A549 (cell line): ENCODE measurements around the gene ZNF750. TPM values are rescaled to one million over a fixed set of nuclear protein-coding genes. Genes with fewer than 3 reads are reported as not detected.
A peak's percentile ranks its signal among the peaks of the same experiment; 100 is the strongest.

Experiments used
- ATAC-seq, 2 experiments: fragments of 200-7000 bp in 1 of 2; fragments of >200 bp in 1 of 2; cut with Nextera tagmentation in 1 of 2; cut with Tn5 transposase in 1 of 2; 3 replicates each; pipeline versions ENCODE4 v1.8.0 to v1.9.1; 2018 to 2020; ENCODE audit warnings: mild to moderate bottlenecking in 1 of 2, moderate library complexity in 1 of 2
- CTCF ChIA-PET: fragments of 300-600 bp; sonication (Branson Sonifier 250); formaldehyde crosslinking; extraction: SDS; loops from one replicate; lab custom pipeline; 2021; ENCODE audit warnings: antibody characterized with exemption, inconsistent platforms; lab: Yijun Ruan, JAX
- POLR2A ChIA-PET: fragments of 350-600 bp; formaldehyde crosslinking; extraction: SDS; loops from one replicate; lab custom pipeline; 2021; ENCODE audit warnings: antibody characterized with exemption, inconsistent platforms; lab: Yijun Ruan, JAX
- DNase-seq, 2 experiments: peaks; one replicate each; pipeline versions ENCODE4 v3.0.0 to v3.0.0-alpha.2; 2011 to 2016; ENCODE audit warnings: low read depth in 1 of 2, low spot score in 1 of 2
- FAIRE-seq: peaks from 2 replicates; lab custom pipeline; 2011; peaks lifted over from hg19 to GRCh38; lab: Jason Lieb, UNC
- H3K27ac ChIP-seq, 2 experiments: fragments of >200 bp; sonication (Bioruptor Twin); formaldehyde crosslinking; 3 replicates each; pipeline ENCODE4 v1.5.1; 2016 to 2017
- H3K4me1 ChIP-seq: fragments of >200 bp; sonication (Bioruptor Twin); formaldehyde crosslinking; 3 replicates; pipeline ENCODE4 v1.6.1; 2016
- H3K4me2 ChIP-seq: fragments of >200 bp; sonication (Bioruptor Twin); formaldehyde crosslinking; 3 replicates; pipeline ENCODE4 v1.6.1; 2016
- H3K4me3 ChIP-seq: fragments of >200 bp; sonication (Bioruptor Twin); formaldehyde crosslinking; 3 replicates; pipeline ENCODE4 v1.5.1; 2016
- H3K9me3 ChIP-seq: fragments of >200 bp; sonication (Bioruptor Twin); formaldehyde crosslinking; 3 replicates; pipeline ENCODE4 v1.6.1; 2016
- BHLHE40 ChIP-seq: IDR thresholded peaks from 2 replicates; pipeline ENCODE4 v1.6.1; 2012; ENCODE audit warnings: low read depth, low read length, inconsistent platforms
- CBX2 ChIP-seq: fragments of 200-600 bp; sonication (generic); IDR thresholded peaks from 2 replicates; pipeline ENCODE4 v1.6.1; 2016; ENCODE audit warnings: low read depth, mild to moderate bottlenecking, borderline replicate concordance
- CBX8 ChIP-seq: fragments of 200-600 bp; sonication (generic); IDR thresholded peaks from 2 replicates; pipeline ENCODE4 v1.6.1; 2016
- EP300 ChIP-seq, 2 experiments: fragments of >200 bp; sonication (Bioruptor Twin); formaldehyde crosslinking; IDR thresholded peaks; 2 replicates in 1 of 2; 3 replicates in 1 of 2; pipeline ENCODE4 v1.6.1; 2016 to 2017
- FOSL2 ChIP-seq, 2 experiments: fragments of 450-650 bp in 1 of 2; fragments of >200 bp in 1 of 2; sonication (Bioruptor Twin) in 1 of 2; formaldehyde crosslinking; IDR thresholded peaks; 2 replicates each; pipeline versions ENCODE4 v1.5.0 to v1.6.1; 2016 to 2020; ENCODE audit warnings: mild to moderate bottlenecking in 1 of 2, moderate library complexity in 1 of 2
- JUNB ChIP-seq: fragments of >200 bp; sonication (Bioruptor Twin); formaldehyde crosslinking; IDR thresholded peaks from 2 replicates; pipeline ENCODE4 v1.6.1; 2016
- KDM5A ChIP-seq: fragments of 200-600 bp; sonication (generic); IDR thresholded peaks from 2 replicates; pipeline ENCODE4 v1.6.1; 2016; ENCODE audit warnings: antibody characterized with exemption, mild to moderate bottlenecking
- MAZ ChIP-seq: fragments of 150-350 bp; IDR thresholded peaks from 2 replicates; pipeline ENCODE4 v1.6.1; 2014; ENCODE audit warnings: antibody characterized with exemption, low read depth, low read length, borderline replicate concordance
- MYC ChIP-seq: IDR thresholded peaks from 2 replicates; pipeline ENCODE4 v1.6.1; 2012; ENCODE audit warnings: mild to moderate bottlenecking, inconsistent platforms, low read length, improper control_type of control experiment, borderline replicate concordance
- NR3C1 ChIP-seq: fragments of >200 bp; sonication (Bioruptor Twin); formaldehyde crosslinking; IDR thresholded peaks from 3 replicates; pipeline ENCODE4 v1.6.1; 2017
- POLR2A ChIP-seq: IDR thresholded peaks from 2 replicates; pipeline ENCODE4 v1.6.1; 2012; ENCODE audit warnings: mild to moderate bottlenecking, low read length
- RAD21 ChIP-seq, 2 experiments: fragments of >200 bp in 1 of 2; sonication (Bioruptor Twin) in 1 of 2; formaldehyde crosslinking in 1 of 2; IDR thresholded peaks in 1 of 2; conservative IDR thresholded peaks in 1 of 2; 2 replicates in 1 of 2; 3 replicates in 1 of 2; pipeline ENCODE4 v1.6.1; 2012 to 2018; ENCODE audit warnings: inconsistent platforms in 1 of 2
- RFX5 ChIP-seq: fragments of 450-650 bp; IDR thresholded peaks from 2 replicates; pipeline ENCODE4 v1.7.1; 2014; ENCODE audit warnings: antibody characterized with exemption, mild to moderate bottlenecking, moderate library complexity
- RNF2 ChIP-seq: fragments of 200-600 bp; sonication (generic); IDR thresholded peaks from 2 replicates; pipeline ENCODE4 v1.6.1; 2016; ENCODE audit warnings: low read depth, mild to moderate bottlenecking, antibody characterized with exemption, moderate library complexity, borderline replicate concordance
- SMC3 ChIP-seq: fragments of >200 bp; sonication (Bioruptor Twin); formaldehyde crosslinking; IDR thresholded peaks from 3 replicates; pipeline ENCODE4 v1.6.1; 2018; ENCODE audit warnings: inconsistent platforms
- TFCP2L1 ChIP-seq: fragments of 250-450 bp; sonication (Bioruptor Pico); IDR thresholded peaks from 2 replicates; pipeline ENCODE4 v1.5.0; 2021; ENCODE audit warnings: mild to moderate bottlenecking
- ZNF302 ChIP-seq: fragments of 250-450 bp; sonication (Bioruptor Pico); IDR thresholded peaks from 2 replicates; pipeline ENCODE4 v1.9.0; 2021; ENCODE audit warnings: inconsistent platforms, mild to moderate bottlenecking, moderate library complexity
- WGBS: methylation state at CpG from one replicate; pipeline ENCODE4 v1.1.6; 2017; ENCODE audit errors: missing lambda C conversion rate; 5-methylcytosine and 5-hydroxymethylcytosine counted together
- polyA plus RNA-seq, 4 experiments: library from polyadenylated mRNA; depleted of rRNA in 3 of 4; stranded (reverse); fragments of >200 nt; fragmentation: RNase III in 1 of 4; extraction: RNeasy Plus Mini Kit Qiagen cat#74134 plus additional on column Dnase treatment in 1 of 4; gene quantifications; 2 replicates in 3 of 4; 3 replicates in 1 of 4; pipeline ENCODE4 v1.2.3, GENCODE V29; 2011 to 2017
- TF ChIP-seq, protein P1 (sequence below): IDR thresholded peaks from 2 replicates; pipeline ENCODE4 v1.6.1; 2012
- TF ChIP-seq, protein P2 (sequence below): fragments of >200 bp; sonication (Bioruptor Twin); formaldehyde crosslinking; IDR thresholded peaks from 2 replicates; pipeline ENCODE4 v1.6.1; 2016
- TF ChIP-seq, protein P3 (sequence below): fragments of 200-600 bp; sonication (generic); IDR thresholded peaks from 2 replicates; pipeline ENCODE4 v1.6.1; 2016; ENCODE audit warnings: antibody characterized with exemption, mild to moderate bottlenecking, moderate library complexity
- TF ChIP-seq, protein P4 (sequence below): fragments of 250-450 bp; sonication (Bioruptor Pico); IDR thresholded peaks from 2 replicates; pipeline ENCODE4 v1.5.0; 2020; ENCODE audit warnings: low read depth, mild to moderate bottlenecking, moderate library complexity

ZNF750 gene
- polyA plus RNA-seq, 2 of the 4 experiments (the other 2 are of a cell fraction): not detected

DNA sequence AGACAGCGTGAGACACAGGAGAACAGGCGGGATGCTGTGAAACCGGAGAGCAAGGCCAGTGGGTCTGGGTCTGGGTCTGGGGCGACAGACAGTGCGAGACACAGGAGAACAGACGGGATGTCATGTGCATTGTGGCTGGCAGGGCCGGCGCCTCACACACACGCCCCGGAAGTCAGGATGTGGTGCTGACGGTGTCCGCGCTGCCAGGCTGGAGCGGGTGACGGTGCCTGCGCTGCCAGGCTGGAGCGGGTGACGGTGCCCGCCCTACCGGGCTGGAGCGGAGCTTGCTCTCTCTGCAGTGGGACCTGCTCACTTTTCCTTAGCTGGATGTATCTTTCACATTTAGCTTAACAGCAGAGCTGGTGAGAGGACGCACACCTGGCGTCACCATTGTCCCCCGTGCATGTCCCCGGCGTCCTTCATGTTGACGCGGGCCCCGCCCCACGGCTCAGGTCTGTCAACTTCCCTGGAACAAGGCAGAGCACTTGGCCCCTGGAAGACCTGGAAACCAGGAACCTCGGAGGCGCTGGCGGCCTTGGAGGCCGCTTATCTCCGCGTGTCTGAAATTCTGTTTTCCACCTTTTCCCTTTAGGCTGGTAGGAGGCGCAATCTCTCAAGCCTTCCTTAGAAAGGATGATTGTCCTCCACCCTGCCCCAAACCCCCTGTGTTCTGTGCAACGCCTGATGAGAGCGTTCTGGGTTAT lies 43.0 kb upstream of the ZNF750 start (continued):
- no peak for TF ChIP-seq MYC
- no peak for TF ChIP-seq RNF2

DNA sequence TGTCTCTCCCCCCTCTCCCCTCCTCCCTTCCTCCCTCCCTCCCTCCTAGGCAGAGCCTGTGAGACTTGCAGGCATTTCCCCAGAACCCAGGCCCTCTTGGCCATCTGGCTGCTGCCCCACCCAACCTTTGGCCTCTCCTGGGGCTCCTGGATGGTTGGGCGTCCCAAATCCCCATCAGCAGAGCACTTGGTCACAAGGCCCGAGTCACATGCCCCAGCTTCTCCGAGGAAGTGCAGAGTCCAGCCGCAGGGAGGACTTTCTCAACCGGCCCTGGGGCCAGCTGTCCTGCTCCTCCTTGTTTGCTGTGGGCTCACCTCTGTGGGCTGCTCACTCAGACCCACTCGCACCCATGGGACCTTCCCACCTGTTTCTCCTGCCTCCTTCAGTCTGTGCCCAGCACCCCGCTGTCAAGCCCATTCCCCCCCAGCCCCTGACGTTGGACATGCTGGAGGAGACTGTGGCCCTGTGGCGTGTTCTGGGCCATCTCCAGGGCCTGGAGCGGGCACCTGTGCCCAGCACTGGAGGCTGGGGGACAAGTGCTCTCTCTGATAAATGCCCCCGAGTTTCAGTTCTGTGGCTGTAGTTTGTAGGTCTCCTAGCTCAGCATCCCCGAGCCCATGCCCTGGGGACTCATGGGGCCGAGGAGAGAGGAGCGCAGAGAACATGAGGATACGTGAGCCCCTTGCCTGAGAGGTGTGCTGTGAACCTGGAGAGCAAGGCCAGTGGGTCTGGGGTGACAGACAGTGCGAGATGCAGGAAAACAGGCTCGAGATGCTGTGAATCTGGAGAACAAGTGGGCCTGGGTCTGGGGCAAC lies 42.3 kb upstream of the ZNF750 start:
- ChIA-PET POLR2A (no interaction called here), CTCF (no interaction called here)
- FAIRE-seq: no peak
- no peak for ATAC-seq
- 86% methylated on average over 17 of the region's 17 CpGs for WGBS
- Histone ChIP-seq H3K4me1 (no peaks in the 10 kb centered on the region), H3K4me2 (no peak overlapping the region), H3K4me3 (no peak overlapping the region), H3K27ac (0 out of 6 replicates have a peak overlapping the region, but pooled peaks of 1 of the 2 experiments have one; percentile 10), H3K9me3 (no peaks in the 10 kb centered on the region)
- TF ChIP-seq MAZ (no peak), TFCP2L1 (no peak), RFX5 (no peak), CBX8 (no peak), NR3C1 (no peak), POLR2A (no peak), KDM5A (no peak), JUNB (no peak), ZNF302 (no peak), BHLHE40 (no peak), EP300 (IDR thresholded peaks at IDR 0.05) (no peak), SMC3 (no peak), CBX2 (no peak), FOSL2 (IDR thresholded peaks at IDR 0.05) (no peak), FOSL2 (CRISPR knock-in tag; IDR thresholded peaks at IDR 0.05) (no peak), RAD21 (conservative IDR thresholded peaks at IDR 0.05 in 1 of 2, IDR thresholded peaks at IDR 0.05 in 1 of 2) (no peak)
- TF ChIP-seq, protein P1, sequence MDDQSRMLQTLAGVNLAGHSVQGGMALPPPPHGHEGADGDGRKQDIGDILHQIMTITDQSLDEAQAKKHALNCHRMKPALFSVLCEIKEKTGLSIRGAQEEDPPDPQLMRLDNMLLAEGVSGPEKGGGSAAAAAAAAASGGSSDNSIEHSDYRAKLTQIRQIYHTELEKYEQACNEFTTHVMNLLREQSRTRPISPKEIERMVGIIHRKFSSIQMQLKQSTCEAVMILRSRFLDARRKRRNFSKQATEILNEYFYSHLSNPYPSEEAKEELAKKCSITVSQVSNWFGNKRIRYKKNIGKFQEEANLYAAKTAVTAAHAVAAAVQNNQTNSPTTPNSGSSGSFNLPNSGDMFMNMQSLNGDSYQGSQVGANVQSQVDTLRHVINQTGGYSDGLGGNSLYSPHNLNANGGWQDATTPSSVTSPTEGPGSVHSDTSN: no peak
- TF ChIP-seq, protein P2, sequence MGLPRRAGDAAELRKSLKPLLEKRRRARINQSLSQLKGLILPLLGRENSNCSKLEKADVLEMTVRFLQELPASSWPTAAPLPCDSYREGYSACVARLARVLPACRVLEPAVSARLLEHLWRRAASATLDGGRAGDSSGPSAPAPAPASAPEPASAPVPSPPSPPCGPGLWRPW: no peak
- TF ChIP-seq, protein P3, sequence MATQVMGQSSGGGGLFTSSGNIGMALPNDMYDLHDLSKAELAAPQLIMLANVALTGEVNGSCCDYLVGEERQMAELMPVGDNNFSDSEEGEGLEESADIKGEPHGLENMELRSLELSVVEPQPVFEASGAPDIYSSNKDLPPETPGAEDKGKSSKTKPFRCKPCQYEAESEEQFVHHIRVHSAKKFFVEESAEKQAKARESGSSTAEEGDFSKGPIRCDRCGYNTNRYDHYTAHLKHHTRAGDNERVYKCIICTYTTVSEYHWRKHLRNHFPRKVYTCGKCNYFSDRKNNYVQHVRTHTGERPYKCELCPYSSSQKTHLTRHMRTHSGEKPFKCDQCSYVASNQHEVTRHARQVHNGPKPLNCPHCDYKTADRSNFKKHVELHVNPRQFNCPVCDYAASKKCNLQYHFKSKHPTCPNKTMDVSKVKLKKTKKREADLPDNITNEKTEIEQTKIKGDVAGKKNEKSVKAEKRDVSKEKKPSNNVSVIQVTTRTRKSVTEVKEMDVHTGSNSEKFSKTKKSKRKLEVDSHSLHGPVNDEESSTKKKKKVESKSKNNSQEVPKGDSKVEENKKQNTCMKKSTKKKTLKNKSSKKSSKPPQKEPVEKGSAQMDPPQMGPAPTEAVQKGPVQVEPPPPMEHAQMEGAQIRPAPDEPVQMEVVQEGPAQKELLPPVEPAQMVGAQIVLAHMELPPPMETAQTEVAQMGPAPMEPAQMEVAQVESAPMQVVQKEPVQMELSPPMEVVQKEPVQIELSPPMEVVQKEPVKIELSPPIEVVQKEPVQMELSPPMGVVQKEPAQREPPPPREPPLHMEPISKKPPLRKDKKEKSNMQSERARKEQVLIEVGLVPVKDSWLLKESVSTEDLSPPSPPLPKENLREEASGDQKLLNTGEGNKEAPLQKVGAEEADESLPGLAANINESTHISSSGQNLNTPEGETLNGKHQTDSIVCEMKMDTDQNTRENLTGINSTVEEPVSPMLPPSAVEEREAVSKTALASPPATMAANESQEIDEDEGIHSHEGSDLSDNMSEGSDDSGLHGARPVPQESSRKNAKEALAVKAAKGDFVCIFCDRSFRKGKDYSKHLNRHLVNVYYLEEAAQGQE: no peak
- TF ChIP-seq, protein P4, sequence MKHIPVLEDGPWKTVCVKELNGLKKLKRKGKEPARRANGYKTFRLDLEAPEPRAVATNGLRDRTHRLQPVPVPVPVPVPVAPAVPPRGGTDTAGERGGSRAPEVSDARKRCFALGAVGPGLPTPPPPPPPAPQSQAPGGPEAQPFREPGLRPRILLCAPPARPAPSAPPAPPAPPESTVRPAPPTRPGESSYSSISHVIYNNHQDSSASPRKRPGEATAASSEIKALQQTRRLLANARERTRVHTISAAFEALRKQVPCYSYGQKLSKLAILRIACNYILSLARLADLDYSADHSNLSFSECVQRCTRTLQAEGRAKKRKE (CRISPR knock-in tag): no peak
- no peak for DNase-seq
